GM18858 (cell line): ENCODE measurements around the gene SLC35G6.
"Not testable (repeated sequence)": the region's sequence is repeated elsewhere in the genome, so short reads cannot be mapped to it uniquely, and the experiment has no call there.

Experiments
- ATAC-seq: cut with Tn5 transposase; IDR thresholded peaks from one replicate; pipeline ENCODE4 v1.9.1; 2021; ENCODE audit not compliant: unreplicated experiment

SLC35G6 gene

DNA sequence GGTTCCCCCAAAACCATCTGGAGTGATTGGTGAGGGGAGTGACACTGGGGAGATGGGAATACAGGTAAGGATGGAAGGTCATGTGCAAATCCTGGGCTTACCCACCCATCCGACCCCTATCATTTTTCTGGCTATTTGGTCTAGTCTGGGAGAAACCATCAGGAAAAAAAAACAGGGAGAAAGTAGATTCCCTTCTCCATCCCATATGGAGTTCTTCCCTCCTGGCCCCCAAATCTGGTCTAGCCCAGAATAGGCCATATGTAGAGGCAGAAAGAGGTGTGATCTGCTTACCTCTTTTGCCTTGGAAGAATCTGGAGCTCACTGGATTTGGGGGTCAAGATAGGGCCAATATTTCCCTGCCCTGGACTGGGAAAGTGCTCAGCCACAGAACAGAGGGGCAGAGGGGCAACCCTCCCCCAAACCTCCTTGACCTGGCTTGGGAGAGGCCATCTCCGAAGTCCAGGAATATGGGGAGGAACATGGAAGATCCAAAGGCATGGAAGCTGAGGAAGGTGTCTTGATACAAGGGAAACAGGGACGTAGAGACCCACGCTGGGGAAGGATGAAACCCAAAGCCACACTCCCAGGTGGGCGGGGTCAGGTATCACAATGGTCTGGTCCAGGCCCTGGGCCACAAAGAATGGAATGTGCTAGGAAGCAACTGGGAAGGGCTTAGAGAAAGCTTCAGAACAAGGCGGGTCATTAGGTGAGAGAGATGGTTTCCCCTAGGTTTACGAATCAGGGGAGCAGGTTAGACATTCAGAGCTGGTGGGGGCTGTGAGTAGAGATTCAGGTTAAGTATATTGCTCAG lies 20.2 kb upstream of the SLC35G6 start:
- ATAC-seq = no peak

DNA sequence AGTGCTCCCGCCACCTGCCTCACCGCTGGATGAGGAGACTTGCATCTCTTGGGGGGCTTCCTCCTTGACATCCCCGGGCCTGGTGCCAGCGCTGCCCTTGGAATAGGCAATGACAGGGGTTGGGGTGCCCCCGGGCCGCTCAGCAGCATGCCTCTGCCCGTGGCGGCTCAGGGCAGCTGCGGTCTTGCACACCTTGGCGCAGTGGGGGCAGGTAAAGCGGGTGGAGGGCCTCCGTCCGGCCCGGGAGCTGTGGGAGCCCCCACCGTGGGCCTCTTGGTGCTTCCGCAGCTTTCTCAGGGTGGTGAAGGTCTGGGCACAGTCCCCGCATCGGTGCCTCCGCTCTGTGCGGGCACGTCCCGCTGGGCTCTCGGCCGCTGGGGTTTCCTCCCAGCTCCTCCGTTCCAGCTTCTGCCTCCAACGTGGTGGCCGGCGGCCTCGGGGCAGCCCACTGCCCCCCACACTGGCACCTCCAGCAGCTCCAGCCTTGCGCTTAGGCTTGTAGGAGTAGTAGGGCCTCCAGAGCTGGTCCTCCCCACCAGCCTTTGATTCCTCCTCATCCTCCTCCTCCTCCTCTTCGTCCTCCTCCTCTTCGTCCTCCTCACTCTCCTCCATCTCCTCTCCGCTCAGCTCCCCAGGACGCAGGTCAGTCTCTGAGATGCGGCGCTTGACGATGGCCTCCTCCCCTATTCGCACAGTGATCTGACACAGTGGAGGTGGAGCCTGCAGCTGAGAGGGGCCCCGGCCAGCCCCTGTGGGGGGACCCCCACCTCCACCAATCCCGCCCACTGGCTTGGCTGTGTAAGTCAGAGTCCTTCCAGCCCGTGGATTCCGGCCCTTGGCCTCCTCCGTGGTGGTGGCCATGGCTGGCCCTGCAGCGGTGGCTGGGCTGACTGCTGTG lies 18.5 kb upstream of the SLC35G6 start:
- no peak for ATAC-seq

DNA sequence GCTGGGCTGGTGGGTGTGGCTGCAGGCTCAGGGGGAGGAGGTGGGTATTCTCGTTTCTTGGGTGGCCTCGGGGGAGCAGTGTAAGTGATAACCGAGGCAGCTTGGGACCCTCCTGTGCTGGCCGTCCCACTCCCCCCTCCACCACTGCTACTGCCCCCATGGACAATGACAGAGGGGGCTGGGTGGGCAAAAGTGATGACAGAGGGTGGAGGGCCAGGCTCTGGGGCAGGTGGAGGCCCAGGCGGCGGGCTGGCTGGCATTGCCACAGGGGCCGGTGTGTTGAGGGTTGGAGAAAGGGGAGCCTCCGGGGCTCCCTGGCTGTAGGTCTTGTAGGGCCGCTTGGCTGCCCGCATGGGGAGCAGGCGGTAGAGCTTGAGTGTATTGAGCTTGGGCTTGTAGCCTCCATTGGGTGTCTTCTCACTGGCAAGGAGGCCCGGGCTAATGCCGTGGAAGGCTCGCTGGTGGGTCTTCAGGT lies 17.8 kb upstream of the SLC35G6 start:
- ATAC-seq = no peak

DNA sequence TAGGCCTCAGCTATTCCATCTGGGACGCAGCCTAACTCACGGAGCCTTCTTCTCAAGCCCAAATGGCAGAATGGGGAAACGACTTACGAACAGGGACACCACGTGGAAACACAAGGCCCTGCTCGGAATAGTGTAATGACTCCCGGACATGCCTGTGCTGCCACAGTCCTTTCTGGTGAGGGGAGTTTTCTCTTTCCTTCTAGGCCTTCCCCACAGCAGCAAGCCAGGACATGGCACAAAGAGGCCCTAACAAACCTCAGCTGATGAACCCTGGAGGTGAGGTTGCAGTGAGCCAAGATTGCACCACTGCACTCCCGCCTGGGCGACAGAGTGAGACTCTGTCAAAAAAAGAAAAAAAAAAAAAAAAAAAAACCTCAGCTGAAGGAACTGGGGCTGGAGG lies 17.2 kb upstream of the SLC35G6 start:
- no peak for ATAC-seq

DNA sequence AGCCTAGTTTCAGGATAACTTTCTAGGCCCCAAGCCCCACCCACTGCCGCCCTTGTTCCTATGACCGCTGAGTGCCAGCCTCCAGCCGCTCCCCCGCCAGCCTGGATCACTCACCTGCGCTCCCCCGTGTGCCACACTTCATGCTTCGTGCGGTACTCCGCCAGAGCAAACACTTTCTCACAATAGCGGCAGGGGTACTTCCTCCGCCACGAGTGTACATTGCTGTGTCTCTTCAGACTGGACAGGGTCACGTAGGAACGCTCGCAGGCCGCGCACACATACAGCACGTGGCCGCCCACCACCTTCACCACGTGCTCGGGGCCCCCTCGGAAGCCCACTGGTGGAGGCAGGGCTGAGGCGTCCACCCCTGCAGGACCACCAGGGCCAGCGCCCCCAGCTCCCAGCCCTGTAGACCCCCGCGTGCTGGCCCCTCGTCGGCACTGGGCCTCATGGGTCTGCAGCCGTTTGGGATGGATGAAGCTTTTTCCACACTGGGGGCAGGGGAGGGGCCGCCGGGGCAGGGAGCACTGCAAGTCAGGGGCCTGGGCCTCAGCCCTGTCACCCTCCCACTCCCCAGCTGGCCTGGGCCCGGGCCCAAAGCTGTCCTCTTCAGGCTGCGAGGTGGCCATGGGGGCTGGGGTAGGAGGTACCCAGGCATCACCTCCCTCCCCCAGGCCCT lies 15.5 kb upstream of the SLC35G6 start:
- no peak for ATAC-seq

GRCh38 chr17:7466318-7466638 lies 15.0 kb upstream of the SLC35G6 start:
- ATAC-seq = no peak

- ATAC-seq = no peak
Measured at GRCh38 chr17:7466639-7467341, 14.5 kb upstream of the SLC35G6 start.

DNA sequence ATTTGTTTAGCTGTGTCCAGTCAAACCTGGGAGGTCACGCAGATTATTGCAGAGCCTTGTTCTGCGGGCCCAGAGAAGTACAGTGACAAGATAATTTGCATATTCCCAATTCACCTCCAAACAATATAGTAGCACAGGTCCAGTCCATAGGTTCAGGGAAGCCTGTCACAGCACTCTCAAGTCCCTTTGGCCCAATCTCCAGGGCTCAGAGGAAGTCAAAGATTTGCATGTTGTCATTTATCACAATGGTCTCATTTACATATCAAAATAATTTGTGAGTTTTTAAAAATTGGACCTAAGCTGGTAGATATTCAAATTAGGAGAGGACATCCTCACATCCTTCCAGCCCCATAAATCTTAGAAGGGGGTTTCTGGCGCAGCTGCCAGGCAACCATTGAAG lies 13.7 kb upstream of the SLC35G6 start:
- ATAC-seq = no peak

- no peak for ATAC-seq
Measured at GRCh38 chr17:7468290-7468689, 13.0 kb upstream of the SLC35G6 start.

GRCh38 chr17:7468804-7469389 lies 12.3 kb upstream of the SLC35G6 start:
- no peak for ATAC-seq

DNA sequence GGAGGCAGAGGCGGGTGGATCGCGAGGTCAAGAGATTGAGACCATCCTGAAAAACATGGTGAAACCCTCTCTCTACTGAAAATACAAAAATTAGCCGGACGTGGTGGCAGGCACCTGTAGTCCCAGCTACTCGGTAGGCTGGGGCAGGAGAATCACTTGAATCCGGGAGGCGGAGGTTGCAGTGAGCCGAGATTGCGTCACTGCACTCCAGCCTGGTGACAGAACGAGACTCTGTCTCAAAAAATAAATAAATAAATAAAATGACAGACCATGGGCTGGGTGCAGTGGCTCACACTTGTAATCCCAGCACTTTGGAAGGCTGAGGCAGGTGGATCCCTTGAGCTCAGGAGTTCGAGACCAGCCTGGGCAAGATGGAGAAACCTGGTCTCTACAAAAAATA lies 11.4 kb upstream of the SLC35G6 start:
- not testable (repeated sequence) for ATAC-seq

DNA sequence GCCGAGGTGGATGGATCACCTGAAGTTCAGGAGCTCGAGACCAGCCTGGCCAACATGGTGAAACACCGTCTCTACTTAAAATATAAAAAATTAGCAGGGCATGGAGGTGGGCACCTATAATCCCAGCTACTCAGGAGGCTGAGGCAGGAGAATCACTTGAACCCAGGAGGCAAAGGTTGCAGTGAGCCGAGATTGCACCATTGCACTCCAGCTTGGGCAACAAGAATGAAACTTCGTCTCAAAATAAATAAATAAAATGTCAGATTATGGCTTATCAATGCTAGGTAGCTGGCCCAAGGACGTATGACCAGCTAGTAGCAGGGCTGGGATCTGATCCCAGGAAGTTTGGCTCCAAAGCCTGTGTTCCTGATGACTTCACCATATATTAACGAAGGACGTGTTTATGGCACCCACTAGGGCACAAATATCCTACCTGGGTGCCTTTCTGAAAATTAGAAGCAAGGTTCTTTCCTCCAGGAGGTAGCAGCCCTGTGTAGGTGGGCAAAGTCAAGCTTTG lies 10.7 kb upstream of the SLC35G6 start:
- not testable (repeated sequence) for ATAC-seq

- no peak for ATAC-seq
Measured at GRCh38 chr17:7471729-7472128, 9.5 kb upstream of the SLC35G6 start.

DNA sequence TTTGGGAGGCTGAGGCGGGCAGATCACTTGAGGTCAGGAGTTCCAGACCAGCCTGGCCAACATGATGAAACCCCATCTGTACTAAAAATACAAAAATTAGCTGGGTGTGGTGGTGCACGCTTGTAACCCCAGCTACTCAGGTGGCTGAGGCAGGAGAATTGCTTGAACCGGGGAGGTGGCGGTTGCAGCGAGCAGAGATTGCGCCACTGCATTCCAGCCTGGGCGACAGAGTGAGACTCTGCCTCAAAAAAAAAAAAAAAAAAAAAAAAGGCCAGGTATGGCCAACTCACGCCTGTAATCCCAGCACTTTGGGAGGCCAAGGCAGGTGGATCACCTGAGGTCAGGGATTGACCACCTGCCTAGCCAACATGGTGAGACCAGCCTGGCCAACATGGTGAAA lies 6.5 kb upstream of the SLC35G6 start:
- ATAC-seq = not testable (repeated sequence)

DNA sequence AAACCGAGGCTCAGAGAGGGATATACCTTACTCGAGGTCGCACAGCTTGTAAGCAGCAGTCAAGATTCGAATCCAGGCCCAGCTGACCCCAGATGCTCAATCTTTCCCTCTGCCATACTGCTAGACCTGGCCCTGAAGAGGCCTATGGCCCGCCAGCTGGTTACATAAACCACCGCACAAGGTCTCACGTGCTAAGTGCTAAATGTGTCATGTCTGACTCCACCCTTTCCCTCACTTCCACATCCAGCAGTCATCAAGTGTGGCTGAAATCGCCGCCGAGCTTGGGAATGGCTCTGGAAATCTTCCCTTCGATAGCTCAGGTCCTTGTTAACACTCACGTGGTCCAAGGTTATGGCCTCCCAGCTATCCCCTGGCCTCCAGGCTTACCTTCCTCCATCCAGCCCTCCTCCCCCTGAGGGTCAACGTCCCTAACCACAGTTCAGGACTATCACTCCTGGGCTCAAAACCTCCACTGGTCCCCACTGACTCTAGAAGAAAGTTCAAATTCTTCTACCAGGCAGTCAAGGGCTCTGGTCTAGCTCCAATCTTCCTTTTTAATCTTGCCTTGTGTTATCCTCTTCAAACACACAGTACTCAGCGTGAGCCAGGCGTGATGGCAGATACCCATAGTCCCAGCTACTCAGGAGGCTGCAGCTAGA lies 5.4 kb upstream of the SLC35G6 start:
- no peak for ATAC-seq

GRCh38 chr17:7476494-7476893 lies 4.8 kb upstream of the SLC35G6 start:
- no peak for ATAC-seq

- ATAC-seq = no peak
Measured at GRCh38 chr17:7476951-7477350, 4.3 kb upstream of the SLC35G6 start.

- ATAC-seq = no peak
Measured at GRCh38 chr17:7477392-7478275, 3.6 kb upstream of the SLC35G6 start.
